Sigmoid colon (tissue), 7 donors: ENCODE data around the gene KDR. TPM values are rescaled to one million over a fixed set of nuclear protein-coding genes. Genes with fewer than 3 reads are reported as not detected.

Source experiments
- DNase-seq: peaks from one replicate; pipeline ENCODE4 v3.0.0-alpha.2; 2019
- H3K27ac ChIP-seq, 4 donors: fragments of 200-600 bp; sonication (generic); one replicate each; pipeline ENCODE4 v1.5.1; 2016 to 2019; ENCODE audit warnings: mild to moderate bottlenecking in 1 of 4
- H3K27me3 ChIP-seq, 3 donors: fragments of 200-600 bp; sonication (generic); one replicate each; pipeline ENCODE4 v1.5.1; 2019; ENCODE audit warnings: mild to moderate bottlenecking in 1 of 3
- H3K36me3 ChIP-seq, 4 donors: fragments of 200-600 bp; sonication (generic); one replicate each; pipeline ENCODE4 v1.5.1; 2016 to 2019
- H3K4me1 ChIP-seq, 4 donors: fragments of 200-600 bp; sonication (generic); one replicate each; pipeline ENCODE4 v1.5.1; 2017 to 2019
- H3K4me3 ChIP-seq, 4 donors: fragments of 200-600 bp; sonication (generic); one replicate each; pipeline ENCODE4 v1.5.1; 2017 to 2019; ENCODE audit warnings: mild to moderate bottlenecking in 2 of 4, moderate library complexity in 1 of 4
- H3K9me3 ChIP-seq, 4 donors: fragments of 200-600 bp in 3 of 4; sonication (generic) in 3 of 4; one replicate each; pipeline versions ENCODE4 v1.5.1 to v1.6.1; 2013 to 2019
- EP300 ChIP-seq, 4 donors: sonication (generic); formaldehyde crosslinking; IDR thresholded peaks; one replicate each; pipeline ENCODE4 v1.6.1; 2017; ENCODE audit warnings: antibody characterized with exemption in 4 of 4
- POLR2A ChIP-seq, 2 donors: fragments of 450-650 bp; IDR thresholded peaks; one replicate each; pipeline ENCODE4 v1.6.1; 2016; ENCODE audit warnings: antibody characterized with exemption in 2 of 2, mild to moderate bottlenecking in 2 of 2, moderate library complexity in 2 of 2
- POLR2AphosphoS5 ChIP-seq, 4 donors: sonication (generic); formaldehyde crosslinking; IDR thresholded peaks; one replicate each; pipeline ENCODE4 v1.6.1; 2017; ENCODE audit warnings: antibody characterized with exemption in 4 of 4
- WGBS, 2 donors: extraction: QIAGEN DNeasy Blood & Tissue Kit; methylation state at CpG; one replicate each; pipeline ENCODE4 v1.1.7; 2013; 5-methylcytosine and 5-hydroxymethylcytosine counted together
- intact Hi-C: fragments of 100-400 bp; cut with DNase I; formaldehyde crosslinking; loops from one replicate; pipeline ENCODE4 v1.15.1; 2023
- polyA plus RNA-seq, 3 donors: library from polyadenylated mRNA; stranded (reverse); fragments of 200-250 nt; gene quantifications; one replicate each; pipeline ENCODE4 v1.2.3, GENCODE V29; 2013
- total RNA-seq, 4 donors: library from RNA; depleted of rRNA; stranded (reverse); fragments of >200 nt; gene quantifications; one replicate each; pipeline ENCODE4 v1.1.0, GENCODE V29; 2016
- TF ChIP-seq, protein P1 (sequence below), 4 experiments: fragments of 450-650 bp in 3 of 4; fragments of 200-600 bp in 1 of 4; IDR thresholded peaks; one replicate each; pipeline ENCODE4 v1.5.1; 2016 to 2019; ENCODE audit warnings: antibody characterized with exemption in 4 of 4, mild to moderate bottlenecking in 3 of 4, moderate library complexity in 2 of 4
- donor health status: healthy with polysubstance abuse.
- donor health status: Bipolar disorder and iron deficiency.
- donor health status: healthy.

The KDR gene
- total and polyA plus RNA-seq, 7 donors = 0.69 to 14.2 (median 9.9) TPM

DNA sequence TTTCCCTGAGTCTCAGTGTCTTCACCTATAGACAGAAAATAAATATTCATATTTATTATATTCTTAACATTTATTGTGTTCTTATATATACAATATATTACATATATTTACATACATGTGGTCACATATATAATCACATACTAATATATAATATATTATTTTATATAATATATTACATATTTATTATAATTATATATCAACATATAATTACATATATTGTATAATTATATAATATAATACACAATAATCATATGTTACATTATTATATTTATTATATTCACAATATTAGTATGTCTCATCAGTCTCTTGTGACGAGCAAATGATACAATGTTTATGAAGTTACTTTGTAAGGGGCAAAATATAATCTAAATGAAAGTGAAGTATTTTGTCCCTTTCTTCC, 87.7 kb downstream of the KDR start:
- Histone ChIP-seq H3K4me1 (peaks cover 0 to 14% (median 3%) of the 10 kb centered on the region in 4 donors), H3K27ac (peak overlapping the region in 1 of 4 donors; percentile 85), H3K36me3 (no peaks in the 10 kb centered on the region), H3K27me3 (no peaks in the 10 kb centered on the region), H3K4me3 (no peak overlapping the region), H3K9me3 (no peaks in the 10 kb centered on the region)
- no peak for TF ChIP-seq POLR2A (IDR thresholded peaks at IDR 0.05)
- TF ChIP-seq POLR2AphosphoS5 (IDR thresholded peaks at IDR 0.05) = no peak
- TF ChIP-seq EP300 (IDR thresholded peaks at IDR 0.05) = no peak
- TF ChIP-seq, protein P1, sequence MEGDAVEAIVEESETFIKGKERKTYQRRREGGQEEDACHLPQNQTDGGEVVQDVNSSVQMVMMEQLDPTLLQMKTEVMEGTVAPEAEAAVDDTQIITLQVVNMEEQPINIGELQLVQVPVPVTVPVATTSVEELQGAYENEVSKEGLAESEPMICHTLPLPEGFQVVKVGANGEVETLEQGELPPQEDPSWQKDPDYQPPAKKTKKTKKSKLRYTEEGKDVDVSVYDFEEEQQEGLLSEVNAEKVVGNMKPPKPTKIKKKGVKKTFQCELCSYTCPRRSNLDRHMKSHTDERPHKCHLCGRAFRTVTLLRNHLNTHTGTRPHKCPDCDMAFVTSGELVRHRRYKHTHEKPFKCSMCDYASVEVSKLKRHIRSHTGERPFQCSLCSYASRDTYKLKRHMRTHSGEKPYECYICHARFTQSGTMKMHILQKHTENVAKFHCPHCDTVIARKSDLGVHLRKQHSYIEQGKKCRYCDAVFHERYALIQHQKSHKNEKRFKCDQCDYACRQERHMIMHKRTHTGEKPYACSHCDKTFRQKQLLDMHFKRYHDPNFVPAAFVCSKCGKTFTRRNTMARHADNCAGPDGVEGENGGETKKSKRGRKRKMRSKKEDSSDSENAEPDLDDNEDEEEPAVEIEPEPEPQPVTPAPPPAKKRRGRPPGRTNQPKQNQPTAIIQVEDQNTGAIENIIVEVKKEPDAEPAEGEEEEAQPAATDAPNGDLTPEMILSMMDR (IDR thresholded peaks at IDR 0.05) = no peak
- DNase-seq = no peak
- intact Hi-C loops = no loop called here
- WGBS, 2 donors = 71 to 77% methylated on average over 1 of the region's 1 CpG

DNA sequence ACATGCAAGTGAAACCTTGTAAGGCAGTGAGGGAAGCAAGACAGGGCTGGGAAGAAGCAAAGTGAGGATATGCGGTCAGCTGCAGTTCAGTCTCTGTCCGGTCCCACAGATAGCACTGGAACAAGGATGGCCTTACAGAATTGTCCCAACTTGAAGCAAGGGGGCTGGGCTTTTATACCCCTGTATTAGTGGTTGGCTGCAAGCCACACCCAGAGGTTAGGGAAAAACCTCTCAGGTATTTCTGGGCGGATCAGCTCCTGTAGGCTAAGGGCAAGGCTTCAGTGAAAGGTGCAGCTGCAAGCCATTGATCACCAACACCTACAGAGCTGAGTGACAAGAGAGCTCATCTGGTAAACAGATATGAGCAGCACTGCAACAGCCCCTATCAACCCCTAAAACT, 89.0 kb downstream of the KDR start:
- H3K27ac ChIP-seq = peak overlapping the region in 1 of 4 donors; percentile 42
- no peaks in the 10 kb centered on the region for H3K27me3 ChIP-seq
- TF ChIP-seq, protein P1 (IDR thresholded peaks at IDR 0.05) = no peak
- TF ChIP-seq EP300 (IDR thresholded peaks at IDR 0.05) (no peak), POLR2AphosphoS5 (IDR thresholded peaks at IDR 0.05) (no peak), POLR2A (IDR thresholded peaks at IDR 0.05) (no peak)
- no peaks in the 10 kb centered on the region for H3K36me3 ChIP-seq
- WGBS, 2 donors = 70 to 85% methylated on average over 3 of the region's 3 CpGs
- DNase-seq = no peak
- intact Hi-C loops = no loop called here
- H3K9me3 ChIP-seq = no peaks in the 10 kb centered on the region
- no peak overlapping the region for H3K4me3 ChIP-seq
- peaks cover 0 to 14% (median 3%) of the 10 kb centered on the region in 4 donors for H3K4me1 ChIP-seq

GRCh38 chr4:55035892-55036291, 89.5 kb downstream of the KDR start:
- TF ChIP-seq EP300 (IDR thresholded peaks at IDR 0.05) (no peak), POLR2AphosphoS5 (IDR thresholded peaks at IDR 0.05) (no peak), POLR2A (IDR thresholded peaks at IDR 0.05) (no peak)
- TF ChIP-seq, protein P1 (IDR thresholded peaks at IDR 0.05) = no peak
- no peak for DNase-seq
- intact Hi-C loops = no loop called here
- H3K36me3 ChIP-seq = no peaks in the 10 kb centered on the region
- 43 to 75% methylated on average over 1 of the region's 1 CpG for WGBS, 2 donors
- no peak overlapping the region for H3K4me3 ChIP-seq
- peaks cover 0 to 14% (median 3%) of the 10 kb centered on the region in 4 donors for H3K4me1 ChIP-seq
- H3K27ac ChIP-seq = peak overlapping the region in 1 of 4 donors; percentile 42
- no peaks in the 10 kb centered on the region for H3K9me3 ChIP-seq
- H3K27me3 ChIP-seq = no peaks in the 10 kb centered on the region

- WGBS, 2 donors = 67 to 75% methylated on average over 8 of the region's 8 CpGs
- no peak for DNase-seq
- Histone ChIP-seq H3K36me3 (no peaks in the 10 kb centered on the region), H3K4me1 (peaks cover 0 to 5% (median under 1%) of the 10 kb centered on the region in 4 donors), H3K27me3 (no peaks in the 10 kb centered on the region), H3K9me3 (no peaks in the 10 kb centered on the region), H3K27ac (peak overlapping the region in 1 of 4 donors; percentile 55), H3K4me3 (no peak overlapping the region)
- TF ChIP-seq, protein P1 (IDR thresholded peaks at IDR 0.05) = no peak
- TF ChIP-seq EP300 (IDR thresholded peaks at IDR 0.05) = no peak
- TF ChIP-seq POLR2AphosphoS5 (IDR thresholded peaks at IDR 0.05) = no peak
- TF ChIP-seq POLR2A (IDR thresholded peaks at IDR 0.05) = no peak
- intact Hi-C loops = no loop called here
Observed at GRCh38 chr4:55033296-55033695, 92.1 kb downstream of the KDR start.

DNA sequence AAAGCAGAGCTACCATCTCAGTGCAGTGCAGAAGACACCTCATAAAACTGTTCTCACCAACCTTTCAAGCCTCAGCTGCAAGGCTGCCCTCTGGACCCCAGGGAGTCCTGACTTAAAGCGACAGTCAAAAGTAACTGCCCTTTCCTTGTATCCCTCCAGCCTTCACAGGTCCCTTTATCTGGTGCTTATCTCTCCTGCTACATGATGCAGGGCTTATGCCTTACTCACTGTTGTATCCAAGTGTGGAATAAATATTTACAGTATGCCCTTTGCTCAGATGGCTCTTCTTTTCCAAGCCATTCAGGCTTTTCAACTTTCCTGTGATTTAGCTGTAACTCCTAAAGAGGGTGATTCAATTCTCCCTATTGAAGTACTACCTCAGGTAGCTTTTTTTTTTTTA, 92.6 kb downstream of the KDR start:
- peak overlapping the region in 1 of 4 donors; percentile 55 for H3K27ac ChIP-seq
- intact Hi-C loops = no loop called here
- no peaks in the 10 kb centered on the region for H3K4me1 ChIP-seq
- WGBS, 2 donors = 52 to 60% methylated on average over 1 of the region's 1 CpG
- TF ChIP-seq EP300 (IDR thresholded peaks at IDR 0.05) (no peak), POLR2AphosphoS5 (IDR thresholded peaks at IDR 0.05) (no peak), POLR2A (IDR thresholded peaks at IDR 0.05) (no peak)
- TF ChIP-seq, protein P1 (IDR thresholded peaks at IDR 0.05) = no peak
- H3K27me3 ChIP-seq = no peaks in the 10 kb centered on the region
- no peaks in the 10 kb centered on the region for H3K9me3 ChIP-seq
- H3K36me3 ChIP-seq = no peaks in the 10 kb centered on the region
- DNase-seq = no peak
- H3K4me3 ChIP-seq = no peak overlapping the region
